Measurements from ENCODE around the gene OR56B4.

DNA sequence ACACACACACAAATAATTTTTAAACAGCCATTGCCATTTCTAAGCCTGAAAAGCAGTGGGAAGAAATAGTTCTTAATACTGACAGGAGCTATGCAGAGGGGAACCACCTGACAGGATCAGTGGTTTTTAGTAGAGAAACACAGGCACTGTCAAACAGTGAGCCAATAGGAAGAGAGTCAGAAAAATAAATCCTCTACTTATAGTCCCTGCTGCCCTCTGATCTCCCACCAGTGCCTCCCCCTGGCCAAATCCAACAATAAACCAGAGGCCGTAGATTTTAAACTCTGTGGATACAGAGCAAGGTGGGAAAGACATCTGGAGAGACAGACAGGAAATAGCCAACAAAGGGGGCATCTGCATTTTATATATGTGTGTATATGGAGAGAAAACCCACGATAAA lies 7.9 kb upstream of the OR56B4 start:
- TF ChIP-seq, protein P1, sequence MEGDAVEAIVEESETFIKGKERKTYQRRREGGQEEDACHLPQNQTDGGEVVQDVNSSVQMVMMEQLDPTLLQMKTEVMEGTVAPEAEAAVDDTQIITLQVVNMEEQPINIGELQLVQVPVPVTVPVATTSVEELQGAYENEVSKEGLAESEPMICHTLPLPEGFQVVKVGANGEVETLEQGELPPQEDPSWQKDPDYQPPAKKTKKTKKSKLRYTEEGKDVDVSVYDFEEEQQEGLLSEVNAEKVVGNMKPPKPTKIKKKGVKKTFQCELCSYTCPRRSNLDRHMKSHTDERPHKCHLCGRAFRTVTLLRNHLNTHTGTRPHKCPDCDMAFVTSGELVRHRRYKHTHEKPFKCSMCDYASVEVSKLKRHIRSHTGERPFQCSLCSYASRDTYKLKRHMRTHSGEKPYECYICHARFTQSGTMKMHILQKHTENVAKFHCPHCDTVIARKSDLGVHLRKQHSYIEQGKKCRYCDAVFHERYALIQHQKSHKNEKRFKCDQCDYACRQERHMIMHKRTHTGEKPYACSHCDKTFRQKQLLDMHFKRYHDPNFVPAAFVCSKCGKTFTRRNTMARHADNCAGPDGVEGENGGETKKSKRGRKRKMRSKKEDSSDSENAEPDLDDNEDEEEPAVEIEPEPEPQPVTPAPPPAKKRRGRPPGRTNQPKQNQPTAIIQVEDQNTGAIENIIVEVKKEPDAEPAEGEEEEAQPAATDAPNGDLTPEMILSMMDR (IDR thresholded peaks at IDR 0.05; ENCODE audit: poor library complexity, severe bottlenecking), result no peak
- TF ChIP-seq, protein P2, sequence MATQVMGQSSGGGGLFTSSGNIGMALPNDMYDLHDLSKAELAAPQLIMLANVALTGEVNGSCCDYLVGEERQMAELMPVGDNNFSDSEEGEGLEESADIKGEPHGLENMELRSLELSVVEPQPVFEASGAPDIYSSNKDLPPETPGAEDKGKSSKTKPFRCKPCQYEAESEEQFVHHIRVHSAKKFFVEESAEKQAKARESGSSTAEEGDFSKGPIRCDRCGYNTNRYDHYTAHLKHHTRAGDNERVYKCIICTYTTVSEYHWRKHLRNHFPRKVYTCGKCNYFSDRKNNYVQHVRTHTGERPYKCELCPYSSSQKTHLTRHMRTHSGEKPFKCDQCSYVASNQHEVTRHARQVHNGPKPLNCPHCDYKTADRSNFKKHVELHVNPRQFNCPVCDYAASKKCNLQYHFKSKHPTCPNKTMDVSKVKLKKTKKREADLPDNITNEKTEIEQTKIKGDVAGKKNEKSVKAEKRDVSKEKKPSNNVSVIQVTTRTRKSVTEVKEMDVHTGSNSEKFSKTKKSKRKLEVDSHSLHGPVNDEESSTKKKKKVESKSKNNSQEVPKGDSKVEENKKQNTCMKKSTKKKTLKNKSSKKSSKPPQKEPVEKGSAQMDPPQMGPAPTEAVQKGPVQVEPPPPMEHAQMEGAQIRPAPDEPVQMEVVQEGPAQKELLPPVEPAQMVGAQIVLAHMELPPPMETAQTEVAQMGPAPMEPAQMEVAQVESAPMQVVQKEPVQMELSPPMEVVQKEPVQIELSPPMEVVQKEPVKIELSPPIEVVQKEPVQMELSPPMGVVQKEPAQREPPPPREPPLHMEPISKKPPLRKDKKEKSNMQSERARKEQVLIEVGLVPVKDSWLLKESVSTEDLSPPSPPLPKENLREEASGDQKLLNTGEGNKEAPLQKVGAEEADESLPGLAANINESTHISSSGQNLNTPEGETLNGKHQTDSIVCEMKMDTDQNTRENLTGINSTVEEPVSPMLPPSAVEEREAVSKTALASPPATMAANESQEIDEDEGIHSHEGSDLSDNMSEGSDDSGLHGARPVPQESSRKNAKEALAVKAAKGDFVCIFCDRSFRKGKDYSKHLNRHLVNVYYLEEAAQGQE (IDR thresholded peaks at IDR 0.05; ENCODE audit: borderline replicate concordance), result no peak
- TF ChIP-seq SMC3 (conservative IDR thresholded peaks at IDR 0.05; ENCODE audit: poor library complexity) (no peak), EZH2 (IDR thresholded peaks at IDR 0.05; ENCODE audit: borderline replicate concordance, insufficient read depth, low read length, poor library complexity, severe bottlenecking) (no peak)

Data from neural cell (in vitro differentiated cells).